A549 (cell line): ENCODE data around the gene RNASE1. TPM values are rescaled to one million over a fixed set of nuclear protein-coding genes. Genes with fewer than 3 reads are reported as not detected.

Experiments used
- ATAC-seq, 2 experiments: fragments of 200-7000 bp in 1 of 2; fragments of >200 bp in 1 of 2; cut with Nextera tagmentation in 1 of 2; cut with Tn5 transposase in 1 of 2; 3 replicates each; pipeline versions ENCODE4 v1.8.0 to v1.9.1; 2018 to 2020; ENCODE audit warnings: mild to moderate bottlenecking in 1 of 2, moderate library complexity in 1 of 2
- CTCF ChIA-PET: fragments of 300-600 bp; sonication (Branson Sonifier 250); formaldehyde crosslinking; extraction: SDS; loops from one replicate; lab custom pipeline; 2021; ENCODE audit warnings: antibody characterized with exemption, inconsistent platforms; lab: Yijun Ruan, JAX
- POLR2A ChIA-PET: fragments of 350-600 bp; formaldehyde crosslinking; extraction: SDS; loops from one replicate; lab custom pipeline; 2021; ENCODE audit warnings: antibody characterized with exemption, inconsistent platforms; lab: Yijun Ruan, JAX
- DNase-seq, 2 experiments: peaks; one replicate each; pipeline versions ENCODE4 v3.0.0 to v3.0.0-alpha.2; 2011 to 2016; ENCODE audit warnings: low read depth in 1 of 2, low spot score in 1 of 2
- FAIRE-seq: peaks from 2 replicates; lab custom pipeline; 2011; peaks lifted over from hg19 to GRCh38; lab: Jason Lieb, UNC
- H3K27ac ChIP-seq, 2 experiments: fragments of >200 bp; sonication (Bioruptor Twin); formaldehyde crosslinking; 3 replicates each; pipeline ENCODE4 v1.5.1; 2016 to 2017
- H3K4me1 ChIP-seq: fragments of >200 bp; sonication (Bioruptor Twin); formaldehyde crosslinking; 3 replicates; pipeline ENCODE4 v1.6.1; 2016
- H3K4me2 ChIP-seq: fragments of >200 bp; sonication (Bioruptor Twin); formaldehyde crosslinking; 3 replicates; pipeline ENCODE4 v1.6.1; 2016
- H3K4me3 ChIP-seq: fragments of >200 bp; sonication (Bioruptor Twin); formaldehyde crosslinking; 3 replicates; pipeline ENCODE4 v1.5.1; 2016
- H3K9me3 ChIP-seq: fragments of >200 bp; sonication (Bioruptor Twin); formaldehyde crosslinking; 3 replicates; pipeline ENCODE4 v1.6.1; 2016
- BCL3 ChIP-seq: fragments of >200 bp; sonication (Bioruptor Twin); formaldehyde crosslinking; IDR thresholded peaks from 3 replicates; pipeline ENCODE4 v1.6.1; 2016
- BHLHE40 ChIP-seq: IDR thresholded peaks from 2 replicates; pipeline ENCODE4 v1.6.1; 2012; ENCODE audit warnings: low read depth, low read length, inconsistent platforms
- CHD2 ChIP-seq: fragments of 150-350 bp; IDR thresholded peaks from 2 replicates; pipeline ENCODE4 v1.6.1; 2014; ENCODE audit warnings: low read length; ENCODE audit not compliant: partially characterized antibody
- CHD4 ChIP-seq: fragments of 200-600 bp; sonication (generic); IDR thresholded peaks from 2 replicates; pipeline ENCODE4 v1.6.1; 2016; ENCODE audit warnings: antibody characterized with exemption, mild to moderate bottlenecking, borderline replicate concordance
- EHF ChIP-seq: fragments of 250-450 bp; sonication (Bioruptor Pico); IDR thresholded peaks from 2 replicates; pipeline ENCODE4 v1.5.0; 2020; ENCODE audit warnings: mild to moderate bottlenecking
- EP300 ChIP-seq, 2 experiments: fragments of >200 bp; sonication (Bioruptor Twin); formaldehyde crosslinking; IDR thresholded peaks; 2 replicates in 1 of 2; 3 replicates in 1 of 2; pipeline ENCODE4 v1.6.1; 2016 to 2017
- ESRRA ChIP-seq: fragments of 150-350 bp; IDR thresholded peaks from 2 replicates; pipeline ENCODE4 v1.6.1; 2014; ENCODE audit warnings: mild to moderate bottlenecking, low read length, borderline replicate concordance
- FOSB ChIP-seq: fragments of 250-450 bp; sonication (Bioruptor Pico); IDR thresholded peaks from 2 replicates; pipeline ENCODE4 v1.5.0; 2020; ENCODE audit warnings: mild to moderate bottlenecking, moderate library complexity
- HDAC2 ChIP-seq: fragments of 200-600 bp; sonication (generic); IDR thresholded peaks from 2 replicates; pipeline ENCODE4 v1.6.1; 2016
- HOXA7 ChIP-seq: fragments of 250-450 bp; sonication (Bioruptor Pico); IDR thresholded peaks from 2 replicates; pipeline ENCODE4 v1.5.0; 2020; ENCODE audit warnings: mild to moderate bottlenecking, moderate library complexity
- HOXB13 ChIP-seq: fragments of 250-450 bp; sonication (Bioruptor Pico); IDR thresholded peaks from 2 replicates; pipeline ENCODE4 v1.5.0; 2020; ENCODE audit warnings: low read depth, mild to moderate bottlenecking, moderate library complexity
- JUNB ChIP-seq: fragments of >200 bp; sonication (Bioruptor Twin); formaldehyde crosslinking; IDR thresholded peaks from 2 replicates; pipeline ENCODE4 v1.6.1; 2016
- KDM1A ChIP-seq: fragments of 200-600 bp; sonication (generic); IDR thresholded peaks from 2 replicates; pipeline ENCODE4 v1.6.1; 2016; ENCODE audit warnings: low read depth, mild to moderate bottlenecking
- KDM5A ChIP-seq: fragments of 200-600 bp; sonication (generic); IDR thresholded peaks from 2 replicates; pipeline ENCODE4 v1.6.1; 2016; ENCODE audit warnings: antibody characterized with exemption, mild to moderate bottlenecking
- MAX ChIP-seq: IDR thresholded peaks from 2 replicates; pipeline ENCODE4 v1.6.1; 2012
- MAZ ChIP-seq: fragments of 150-350 bp; IDR thresholded peaks from 2 replicates; pipeline ENCODE4 v1.6.1; 2014; ENCODE audit warnings: antibody characterized with exemption, low read depth, low read length, borderline replicate concordance
- MYC ChIP-seq: IDR thresholded peaks from 2 replicates; pipeline ENCODE4 v1.6.1; 2012; ENCODE audit warnings: mild to moderate bottlenecking, inconsistent platforms, low read length, improper control_type of control experiment, borderline replicate concordance
- NR3C1 ChIP-seq: fragments of >200 bp; sonication (Bioruptor Twin); formaldehyde crosslinking; IDR thresholded peaks from 3 replicates; pipeline ENCODE4 v1.6.1; 2017
- POLR2AphosphoS2 ChIP-seq: conservative IDR thresholded peaks from 2 replicates; pipeline ENCODE4 v1.6.1; 2012; ENCODE audit warnings: low read length, improper control_type of control experiment, inconsistent platforms
- RAD21 ChIP-seq, 2 experiments: fragments of >200 bp in 1 of 2; sonication (Bioruptor Twin) in 1 of 2; formaldehyde crosslinking in 1 of 2; IDR thresholded peaks in 1 of 2; conservative IDR thresholded peaks in 1 of 2; 2 replicates in 1 of 2; 3 replicates in 1 of 2; pipeline ENCODE4 v1.6.1; 2012 to 2018; ENCODE audit warnings: inconsistent platforms in 1 of 2
- RARB ChIP-seq: fragments of 250-450 bp; sonication (Bioruptor Pico); IDR thresholded peaks from 2 replicates; pipeline ENCODE4 v1.8.0; 2021; ENCODE audit warnings: mild to moderate bottlenecking, moderate library complexity
- RCOR1 ChIP-seq: fragments of 150-350 bp; IDR thresholded peaks from 2 replicates; pipeline ENCODE4 v1.6.1; 2014; ENCODE audit warnings: antibody characterized with exemption, low read length, low read depth
- SMC3 ChIP-seq: fragments of >200 bp; sonication (Bioruptor Twin); formaldehyde crosslinking; IDR thresholded peaks from 3 replicates; pipeline ENCODE4 v1.6.1; 2018; ENCODE audit warnings: inconsistent platforms
- SREBF2 ChIP-seq: fragments of 450-650 bp; IDR thresholded peaks from 2 replicates; pipeline ENCODE4 v1.6.1; 2014; ENCODE audit warnings: mild to moderate bottlenecking, moderate library complexity
- TFCP2L1 ChIP-seq: fragments of 250-450 bp; sonication (Bioruptor Pico); IDR thresholded peaks from 2 replicates; pipeline ENCODE4 v1.5.0; 2021; ENCODE audit warnings: mild to moderate bottlenecking
- TP53 ChIP-seq: fragments of 250-450 bp; sonication (Bioruptor Pico); IDR thresholded peaks from 2 replicates; pipeline ENCODE4 v1.5.0; 2021; ENCODE audit warnings: mild to moderate bottlenecking, moderate library complexity
- ZC3H11A ChIP-seq: fragments of 450-650 bp; IDR thresholded peaks from 2 replicates; pipeline ENCODE4 v1.6.1; 2014; ENCODE audit warnings: antibody characterized with exemption, mild to moderate bottlenecking
- ZNF302 ChIP-seq: fragments of 250-450 bp; sonication (Bioruptor Pico); IDR thresholded peaks from 2 replicates; pipeline ENCODE4 v1.9.0; 2021; ENCODE audit warnings: inconsistent platforms, mild to moderate bottlenecking, moderate library complexity
- ZSCAN20 ChIP-seq: fragments of 250-450 bp; sonication (Bioruptor Pico); IDR thresholded peaks from 2 replicates; pipeline ENCODE4 v1.8.0; 2022; ENCODE audit warnings: mild to moderate bottlenecking, moderate library complexity
- WGBS: methylation state at CpG from one replicate; pipeline ENCODE4 v1.1.6; 2017; ENCODE audit errors: missing lambda C conversion rate; 5-methylcytosine and 5-hydroxymethylcytosine counted together
- polyA plus RNA-seq, 4 experiments: library from polyadenylated mRNA; depleted of rRNA in 3 of 4; stranded (reverse); fragments of >200 nt; fragmentation: RNase III in 1 of 4; extraction: RNeasy Plus Mini Kit Qiagen cat#74134 plus additional on column Dnase treatment in 1 of 4; gene quantifications; 2 replicates in 3 of 4; 3 replicates in 1 of 4; pipeline ENCODE4 v1.2.3, GENCODE V29; 2011 to 2017
- TF ChIP-seq, protein P1 (sequence below): fragments of 200-600 bp; sonication (generic); IDR thresholded peaks from 2 replicates; pipeline ENCODE4 v1.6.1; 2016; ENCODE audit warnings: antibody characterized with exemption, mild to moderate bottlenecking, moderate library complexity
- TF ChIP-seq, protein P2 (sequence below): fragments of 250-450 bp; sonication (Bioruptor Pico); IDR thresholded peaks from 2 replicates; pipeline ENCODE4 v1.5.0; 2021; ENCODE audit warnings: mild to moderate bottlenecking, moderate library complexity, borderline replicate concordance
- TF ChIP-seq, protein P3 (sequence below): IDR thresholded peaks from 2 replicates; pipeline ENCODE4 v1.6.1; 2012; ENCODE audit warnings: low read depth, borderline replicate concordance

RNASE1 gene
- polyA plus RNA-seq, 2 of the 4 experiments (the other 2 are of a cell fraction): 0.13 to 1.1 TPM

- TF ChIP-seq RCOR1 (no peak), ZNF302 (no peak), TP53 (CRISPR knock-in tag) (no peak), MAZ (no peak), BHLHE40 (no peak), CHD4 (no peak), HOXA7 (CRISPR knock-in tag) (no peak), KDM5A (no peak), MYC (no peak), JUNB (no peak), NR3C1 (no peak), SREBF2 (no peak), EP300 (IDR thresholded peaks at IDR 0.05) (no peak), POLR2AphosphoS2 (no peak), FOSB (CRISPR knock-in tag) (no peak), RAD21 (conservative IDR thresholded peaks at IDR 0.05 in 1 of 2, IDR thresholded peaks at IDR 0.05 in 1 of 2) (no peak), HOXB13 (CRISPR knock-in tag) (no peak), HDAC2 (no peak)
- TF ChIP-seq, protein P1, sequence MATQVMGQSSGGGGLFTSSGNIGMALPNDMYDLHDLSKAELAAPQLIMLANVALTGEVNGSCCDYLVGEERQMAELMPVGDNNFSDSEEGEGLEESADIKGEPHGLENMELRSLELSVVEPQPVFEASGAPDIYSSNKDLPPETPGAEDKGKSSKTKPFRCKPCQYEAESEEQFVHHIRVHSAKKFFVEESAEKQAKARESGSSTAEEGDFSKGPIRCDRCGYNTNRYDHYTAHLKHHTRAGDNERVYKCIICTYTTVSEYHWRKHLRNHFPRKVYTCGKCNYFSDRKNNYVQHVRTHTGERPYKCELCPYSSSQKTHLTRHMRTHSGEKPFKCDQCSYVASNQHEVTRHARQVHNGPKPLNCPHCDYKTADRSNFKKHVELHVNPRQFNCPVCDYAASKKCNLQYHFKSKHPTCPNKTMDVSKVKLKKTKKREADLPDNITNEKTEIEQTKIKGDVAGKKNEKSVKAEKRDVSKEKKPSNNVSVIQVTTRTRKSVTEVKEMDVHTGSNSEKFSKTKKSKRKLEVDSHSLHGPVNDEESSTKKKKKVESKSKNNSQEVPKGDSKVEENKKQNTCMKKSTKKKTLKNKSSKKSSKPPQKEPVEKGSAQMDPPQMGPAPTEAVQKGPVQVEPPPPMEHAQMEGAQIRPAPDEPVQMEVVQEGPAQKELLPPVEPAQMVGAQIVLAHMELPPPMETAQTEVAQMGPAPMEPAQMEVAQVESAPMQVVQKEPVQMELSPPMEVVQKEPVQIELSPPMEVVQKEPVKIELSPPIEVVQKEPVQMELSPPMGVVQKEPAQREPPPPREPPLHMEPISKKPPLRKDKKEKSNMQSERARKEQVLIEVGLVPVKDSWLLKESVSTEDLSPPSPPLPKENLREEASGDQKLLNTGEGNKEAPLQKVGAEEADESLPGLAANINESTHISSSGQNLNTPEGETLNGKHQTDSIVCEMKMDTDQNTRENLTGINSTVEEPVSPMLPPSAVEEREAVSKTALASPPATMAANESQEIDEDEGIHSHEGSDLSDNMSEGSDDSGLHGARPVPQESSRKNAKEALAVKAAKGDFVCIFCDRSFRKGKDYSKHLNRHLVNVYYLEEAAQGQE: no peak
- TF ChIP-seq, protein P2, sequence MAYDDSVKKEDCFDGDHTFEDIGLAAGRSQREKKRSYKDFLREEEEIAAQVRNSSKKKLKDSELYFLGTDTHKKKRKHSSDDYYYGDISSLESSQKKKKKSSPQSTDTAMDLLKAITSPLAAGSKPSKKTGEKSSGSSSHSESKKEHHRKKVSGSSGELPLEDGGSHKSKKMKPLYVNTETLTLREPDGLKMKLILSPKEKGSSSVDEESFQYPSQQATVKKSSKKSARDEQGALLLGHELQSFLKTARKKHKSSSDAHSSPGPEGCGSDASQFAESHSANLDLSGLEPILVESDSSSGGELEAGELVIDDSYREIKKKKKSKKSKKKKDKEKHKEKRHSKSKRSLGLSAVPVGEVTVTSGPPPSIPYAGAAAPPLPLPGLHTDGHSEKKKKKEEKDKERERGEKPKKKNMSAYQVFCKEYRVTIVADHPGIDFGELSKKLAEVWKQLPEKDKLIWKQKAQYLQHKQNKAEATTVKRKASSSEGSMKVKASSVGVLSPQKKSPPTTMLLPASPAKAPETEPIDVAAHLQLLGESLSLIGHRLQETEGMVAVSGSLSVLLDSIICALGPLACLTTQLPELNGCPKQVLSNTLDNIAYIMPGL (CRISPR knock-in tag): no peak
- Histone ChIP-seq H3K9me3 (no peaks in the 10 kb centered on the region), H3K27ac (peak overlapping the region in 1 of 2 experiments; percentile 67; a peak in 2 of 6 replicates), H3K4me1 (peaks cover 31% of the 10 kb centered on the region), H3K4me3 (no peak overlapping the region), H3K4me2 (no peak overlapping the region)
- no peak for FAIRE-seq
- CTCF ChIA-PET: interaction anchor here (1.3 to 2.2 kb wide), 7 partner anchors 8 to 154 kb away, joined by 4 to 14 read pairs (median 4); no protein-coding TSS in a partner anchor
- DNase-seq: no peak
- 93% methylated on average over 6 of the region's 6 CpGs for WGBS
- ATAC-seq: no peak
- POLR2A ChIA-PET: no interaction called here
Observed at GRCh38 chr14:20846560-20846959, 43.9 kb upstream of the RNASE1 start.

- Histone ChIP-seq H3K4me1 (peaks cover 6% of the 10 kb centered on the region), H3K4me2 (no peak overlapping the region), H3K9me3 (no peaks in the 10 kb centered on the region), H3K27ac (0 out of 6 replicates have a peak overlapping the region, but pooled peaks of 1 of the 2 experiments have one; percentile 2), H3K4me3 (no peak overlapping the region)
- DNase-seq: no peak
- FAIRE-seq: no peak
- ATAC-seq: no peak
- POLR2A ChIA-PET: no interaction called here
- CTCF ChIA-PET: interaction anchor here (0.8 kb wide), 1 partner anchor 11 kb away, joined by 3 read pairs; no protein-coding TSS in a partner anchor
- TF ChIP-seq ZC3H11A (no peak), ESRRA (no peak), CHD2 (no peak), JUNB (no peak), EHF (CRISPR knock-in tag) (no peak), TFCP2L1 (CRISPR knock-in tag) (no peak), MAX (no peak), BHLHE40 (no peak), RAD21 (conservative IDR thresholded peaks at IDR 0.05 in 1 of 2, IDR thresholded peaks at IDR 0.05 in 1 of 2) (no peak), BCL3 (no peak), SMC3 (no peak), MAZ (no peak), KDM1A (no peak), ZSCAN20 (CRISPR knock-in tag) (no peak), HOXA7 (CRISPR knock-in tag) (no peak), RARB (CRISPR knock-in tag) (no peak)
- TF ChIP-seq, protein P3, sequence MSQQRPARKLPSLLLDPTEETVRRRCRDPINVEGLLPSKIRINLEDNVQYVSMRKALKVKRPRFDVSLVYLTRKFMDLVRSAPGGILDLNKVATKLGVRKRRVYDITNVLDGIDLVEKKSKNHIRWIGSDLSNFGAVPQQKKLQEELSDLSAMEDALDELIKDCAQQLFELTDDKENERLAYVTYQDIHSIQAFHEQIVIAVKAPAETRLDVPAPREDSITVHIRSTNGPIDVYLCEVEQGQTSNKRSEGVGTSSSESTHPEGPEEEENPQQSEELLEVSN: no peak
Observed at GRCh38 chr14:20841096-20841495, 38.5 kb upstream of the RNASE1 start.
